ENCODE measurements around the gene SPOCK2.

DNA sequence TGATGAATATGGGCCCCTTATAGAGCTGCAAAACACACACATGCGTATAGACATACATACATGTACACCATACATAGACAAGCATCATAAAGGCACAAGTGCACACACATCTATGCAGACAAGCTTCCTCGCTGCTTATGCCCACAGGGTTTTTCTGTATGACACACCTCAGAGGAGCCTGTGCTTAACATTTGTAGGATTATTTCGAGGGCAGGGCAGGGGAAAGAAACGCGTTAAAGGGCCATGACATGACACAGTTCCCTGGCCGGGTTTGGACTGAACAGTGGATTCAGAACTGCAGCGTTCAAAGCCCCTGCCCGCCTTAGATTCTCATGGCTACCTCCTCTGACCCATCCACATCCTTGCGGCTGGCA is 79.3 kb downstream of the SPOCK2 start:
- TF ChIP-seq POLR2A (IDR thresholded peaks at IDR 0.05; ENCODE audit: low read depth) (no peak), POLR2AphosphoS5 (IDR thresholded peaks at IDR 0.05) (no peak)

Measured in esophagus muscularis mucosa (tissue), 2 donors.